NOMO-1 treated with DMSO at 0.1 percent for 48 hours (cell line): Measurements from ENCODE around the gene PPP4R3C.
"Not testable (repeated sequence)": the region's sequence is repeated elsewhere in the genome, so short reads cannot be mapped to it uniquely, and the experiment has no call there.

Experiments used
- DNase-seq: peaks from one replicate; lab custom pipeline; 2025; ENCODE audit not compliant: unreplicated experiment; lab: John Stamatoyannopoulos, UW

PPP4R3C gene

GRCh38 chrX:27463187-27463586 is at the start of gene PPP4R3C:
Gene PPP4R3C (minus strand): TSS chrX:27463341. CDS start chrX:27463296, 45 bp downstream.
- no peak for DNase-seq

DNA sequence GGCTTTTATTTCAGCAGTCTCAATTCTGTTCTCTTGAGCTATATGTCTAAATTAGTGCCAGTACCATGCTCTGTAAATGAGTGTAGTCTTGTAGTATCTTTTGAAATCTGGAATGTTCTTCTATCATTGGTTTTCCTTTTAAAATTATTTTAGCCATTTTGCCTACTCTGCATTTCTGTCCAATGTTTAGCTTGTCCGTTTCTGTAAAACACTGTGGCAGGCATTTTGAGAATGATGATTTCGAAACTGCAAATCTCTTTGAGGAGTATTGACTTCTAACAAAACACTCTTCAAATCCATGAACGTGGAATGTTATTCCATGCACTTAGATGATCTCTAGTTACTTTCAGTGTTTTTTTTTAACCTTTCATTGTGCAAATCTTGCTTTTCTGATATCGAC is 28.3 kb upstream of the PPP4R3C start:
- no peak for DNase-seq

DNA sequence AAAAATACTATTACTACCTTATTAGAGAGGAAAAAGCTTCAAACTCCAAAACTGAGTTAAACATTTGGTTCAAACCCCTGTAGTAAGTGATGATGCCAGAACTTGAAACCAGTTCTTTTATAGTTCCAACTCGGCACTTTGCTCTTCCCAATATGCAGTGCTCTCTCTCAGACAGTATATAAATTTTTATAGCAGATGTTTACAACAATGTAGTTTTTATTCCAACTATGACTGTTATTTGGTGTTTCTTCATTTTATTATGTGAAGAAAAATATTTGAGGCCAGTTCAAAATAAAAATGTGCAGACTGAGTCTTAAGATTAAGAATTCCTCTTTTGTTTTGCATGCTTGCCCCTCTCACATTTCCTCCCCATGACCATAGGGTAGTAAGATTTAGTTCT is 2.9 kb upstream of the PPP4R3C start:
- DNase-seq, result no peak

DNA sequence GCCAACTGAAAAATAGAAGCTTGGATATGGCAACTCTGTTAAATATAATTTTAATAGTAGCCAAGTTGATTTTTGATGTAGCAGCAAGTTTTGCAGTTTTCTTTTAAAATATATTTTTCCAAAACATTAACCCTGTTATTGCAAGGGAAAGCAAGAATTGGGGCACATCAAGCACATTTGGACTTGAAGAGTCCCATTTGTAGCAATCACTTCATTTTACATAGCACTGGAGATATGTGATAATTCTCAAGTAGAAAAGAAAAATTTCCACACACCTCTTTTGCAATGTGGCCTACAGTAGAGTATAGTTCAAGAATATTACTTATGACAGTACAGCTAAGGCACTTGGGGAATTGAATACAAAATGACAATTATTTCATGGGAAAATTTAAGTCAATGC is 1.9 kb upstream of the PPP4R3C start:
- DNase-seq, result no peak

DNA sequence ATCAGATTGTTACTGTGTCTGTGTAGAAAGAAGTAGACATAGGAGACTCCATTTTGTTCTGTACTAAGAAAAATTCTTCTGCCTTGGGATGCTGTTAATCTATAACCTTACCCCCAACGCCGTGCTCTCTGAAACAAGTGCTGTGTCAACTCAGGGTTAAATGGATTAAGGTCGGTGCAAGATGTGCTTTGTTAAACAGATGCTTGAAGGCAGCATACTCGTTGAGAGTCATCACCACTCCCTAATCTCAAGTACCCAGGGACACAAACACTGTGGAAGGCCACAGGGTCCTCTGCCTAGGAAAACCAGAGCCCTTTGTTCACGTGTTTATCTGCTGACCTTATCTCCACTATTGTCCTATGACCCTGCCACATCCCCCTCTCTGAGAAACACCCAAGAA is 4.0 kb downstream of the PPP4R3C start:
- not testable (repeated sequence) for DNase-seq

DNA sequence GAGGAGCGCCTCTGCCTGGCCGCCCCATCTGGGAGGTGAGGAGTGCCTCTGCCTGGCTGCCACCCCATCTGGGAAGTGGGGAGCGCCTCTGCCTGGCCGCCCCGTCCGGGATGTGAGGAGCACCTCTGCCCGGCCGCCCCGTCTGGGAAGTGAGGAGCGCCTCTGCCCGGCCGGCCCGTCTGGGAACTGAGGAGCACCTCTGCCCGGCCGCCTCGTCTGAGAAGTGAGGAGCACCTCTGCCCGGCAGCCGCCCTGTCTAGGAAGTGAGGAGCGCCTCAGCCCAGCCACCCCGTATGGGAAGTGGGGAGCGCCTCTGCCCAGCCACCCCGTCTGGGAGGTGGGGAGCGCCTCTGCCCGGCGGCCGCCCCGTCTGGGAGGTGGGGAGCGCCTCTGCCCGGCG is 4.6 kb downstream of the PPP4R3C start:
- DNase-seq, result not testable (repeated sequence)

- DNase-seq, result no peak
These were observed 11.8 kb downstream of the PPP4R3C start for GRCh38 chrX:27451324-27451723.

- DNase-seq, result no peak
These were observed 16.7 kb downstream of the PPP4R3C start for GRCh38 chrX:27446423-27446822.

DNA sequence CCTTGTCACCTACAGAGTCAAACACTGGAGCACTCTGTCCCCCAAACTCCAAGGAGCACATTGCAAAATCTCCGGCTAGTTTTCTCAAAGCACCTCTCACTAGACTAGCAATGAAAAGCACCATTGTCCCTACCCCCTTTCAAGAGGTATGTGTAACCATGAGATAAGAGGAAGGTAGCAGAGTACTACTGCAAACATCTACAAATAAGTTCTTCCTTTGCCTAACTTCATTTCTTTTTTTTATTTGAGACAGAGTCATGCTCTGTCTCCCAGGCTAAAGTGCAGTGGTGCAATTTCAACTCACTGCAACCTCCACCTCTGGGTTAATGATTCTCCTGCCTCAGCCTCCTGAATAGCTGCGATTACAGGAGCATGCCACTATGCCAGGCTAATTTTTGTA is 17.7 kb downstream of the PPP4R3C start:
- DNase-seq, result no peak

DNA sequence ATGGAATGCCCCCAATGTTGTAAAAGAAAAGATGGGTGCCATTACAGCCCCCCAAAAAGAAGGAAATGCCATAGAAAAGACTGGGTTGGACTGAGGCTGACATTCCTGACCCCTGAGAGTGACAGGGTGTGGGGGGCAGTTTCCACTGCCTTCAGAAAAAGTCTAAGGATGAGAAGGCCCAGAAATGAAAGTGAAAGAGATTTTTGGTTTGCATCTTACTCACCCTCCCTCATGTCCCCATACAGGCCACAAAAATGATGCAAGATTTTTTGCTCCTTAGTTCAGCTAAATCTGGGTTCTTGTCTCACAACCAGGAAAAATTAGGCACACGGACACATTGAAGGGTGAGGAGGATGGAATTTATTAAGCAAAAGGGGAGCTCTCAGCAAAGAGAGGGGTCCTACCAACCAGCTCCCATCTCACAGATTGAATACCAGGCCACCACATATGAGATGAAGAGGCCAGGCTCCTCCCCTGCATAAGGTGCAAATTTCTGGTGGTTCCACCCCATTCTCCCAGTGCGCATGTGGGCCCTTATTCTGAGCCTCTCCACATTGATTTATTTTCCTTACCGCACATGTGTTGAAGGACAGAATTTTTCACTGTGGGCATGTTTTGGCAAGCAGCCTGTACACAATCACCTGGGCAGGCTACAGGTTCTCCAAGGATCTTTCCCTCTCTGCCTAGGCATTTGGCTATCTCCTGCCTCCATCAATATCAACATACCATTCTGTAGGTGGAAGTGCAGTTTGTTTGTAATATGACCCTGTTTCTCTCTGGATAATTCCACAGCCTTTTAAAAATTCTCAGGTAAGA is 18.8 kb downstream of the PPP4R3C start:
- DNase-seq, result no peak

GRCh38 chrX:27442392-27442791 is 20.7 kb downstream of the PPP4R3C start:
- DNase-seq, result not testable (repeated sequence)

DNA sequence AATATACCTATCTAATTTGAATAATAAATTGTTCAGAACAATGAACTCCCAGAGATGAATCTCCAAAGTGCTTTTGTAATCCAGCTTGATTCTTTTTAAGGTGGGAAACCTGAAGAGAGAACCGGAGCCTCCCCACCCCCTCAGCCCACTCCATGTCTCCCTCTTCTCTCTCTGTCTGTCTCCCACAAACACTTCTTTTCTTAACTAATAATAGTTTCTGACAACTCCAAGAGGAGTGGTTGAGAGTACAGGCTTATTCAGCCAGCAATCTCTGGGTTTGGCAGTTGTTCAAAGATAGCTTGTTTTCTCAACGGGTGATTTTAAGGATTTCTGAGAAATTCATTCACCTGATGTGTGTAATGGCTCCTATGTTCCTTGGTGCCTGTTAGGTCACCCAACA is 23.4 kb downstream of the PPP4R3C start:
- DNase-seq, result no peak

DNA sequence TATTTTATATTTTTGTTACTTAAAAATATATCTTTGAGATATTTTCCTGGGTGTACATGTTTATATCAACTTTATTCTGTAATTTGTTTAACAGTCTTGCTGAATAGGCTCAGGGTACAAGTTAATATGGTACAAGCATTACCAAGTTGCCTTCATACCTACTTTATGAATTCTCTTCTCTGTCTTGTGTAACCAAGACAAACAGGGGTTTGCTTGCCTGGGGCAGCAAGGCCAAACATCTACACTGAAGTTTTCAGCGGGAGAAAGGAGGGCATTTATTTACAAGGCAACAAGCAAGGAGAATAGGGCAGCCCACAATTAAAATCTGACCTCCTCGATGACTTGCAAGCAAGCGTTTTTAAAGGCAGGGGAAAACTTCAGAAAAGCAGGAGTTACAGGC is 24.2 kb downstream of the PPP4R3C start:
- no peak for DNase-seq

DNA sequence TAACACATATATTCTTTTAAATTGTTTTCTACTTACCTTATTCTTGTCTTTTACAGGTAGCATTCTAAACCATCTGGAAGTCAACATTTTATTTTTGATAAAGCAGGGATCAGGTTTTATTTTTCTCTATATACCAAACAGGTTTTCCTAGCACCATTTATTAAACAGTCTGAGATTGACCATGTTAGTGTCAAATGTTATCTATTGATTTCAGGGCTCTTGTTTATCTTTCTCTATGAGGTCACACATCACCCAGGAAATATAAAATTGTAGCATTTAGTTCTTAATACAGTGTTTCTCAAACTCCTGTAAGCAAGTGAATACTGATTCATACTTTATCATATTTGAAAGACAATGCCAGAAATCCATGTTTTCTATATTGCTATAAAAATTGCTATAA is 28.1 kb downstream of the PPP4R3C start:
- no peak for DNase-seq
